ENCODE measurements around the gene MRC2.

DNA sequence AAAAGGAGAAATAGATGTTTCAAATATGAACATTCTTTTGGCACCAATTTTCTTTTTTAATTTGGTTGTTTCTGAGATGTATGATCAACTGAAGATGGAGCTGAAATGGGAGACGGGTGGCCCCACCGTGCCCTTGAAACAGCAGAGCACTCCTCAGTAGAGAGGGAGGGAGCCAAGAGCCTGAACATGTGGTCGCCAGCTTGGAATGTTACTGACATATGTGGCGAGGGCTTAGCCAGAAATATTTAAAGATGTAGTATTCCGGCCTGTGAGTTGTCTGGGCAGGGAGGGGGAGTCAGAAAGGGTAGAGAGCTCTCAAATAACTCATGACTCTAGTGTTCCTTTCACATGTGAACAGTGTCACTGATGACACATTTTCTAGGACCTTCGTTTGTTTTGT is 13.3 kb upstream of the MRC2 start:
- TF ChIP-seq POLR2AphosphoS5 (IDR thresholded peaks at IDR 0.05; ENCODE audit: low read depth, low read length) (no peak), SIN3A (IDR thresholded peaks at IDR 0.05; ENCODE audit: borderline replicate concordance, insufficient read depth, low read length) (no peak), TAF1 (IDR thresholded peaks at IDR 0.05; ENCODE audit: borderline replicate concordance, insufficient read depth, low read length) (no peak)

Data from PFSK-1 (cell line).